IMR-90 (cell line): ENCODE measurements around the gene INMT. TPM values are rescaled to one million over a fixed set of nuclear protein-coding genes. Genes with fewer than 3 reads are reported as not detected.

Experiments
- ATAC-seq: fragments of 200-7000 bp; cut with Tn5 transposase; 2 replicates; pipeline ENCODE4 v1.9.1; 2020; ENCODE audit warnings: low read depth, mild to moderate bottlenecking, moderate library complexity
- BruUV-seq: library from RNA; stranded (reverse); fragments of 400-500 nt; replicated peaks from 2 replicates; lab custom pipeline; 2021; lab: Mats Ljungman, UMichigan
- CTCF ChIA-PET: fragments of 300-600 bp; formaldehyde crosslinking; extraction: SDS; loops from one replicate; lab custom pipeline; 2021; ENCODE audit warnings: antibody characterized with exemption; lab: Yijun Ruan, JAX
- POLR2A ChIA-PET: fragments of 300-600 bp; sonication (Branson Sonifier 250); formaldehyde crosslinking; loops from one replicate; lab custom pipeline; 2022; ENCODE audit warnings: antibody characterized with exemption; ENCODE audit not compliant: unreplicated experiment; lab: Charles Lee
- DNase-seq: peaks from one replicate; pipeline ENCODE4 v3.0.0; 2013
- H2AFZ ChIP-seq: replicated peaks from 2 replicates; pipeline ENCODE3; 2013; ENCODE audit warnings: low read length, mild to moderate bottlenecking; ENCODE audit not compliant: poor library complexity
- H2AK5ac ChIP-seq: 2 replicates; pipeline ENCODE4 v1.6.1; 2013; ENCODE audit warnings: low read depth, low read length, inconsistent platforms
- H2AK9ac ChIP-seq: replicated peaks from 2 replicates; pipeline ENCODE3; 2013; ENCODE audit warnings: mild to moderate bottlenecking, low read depth, low read length, moderate library complexity; ENCODE audit not compliant: poor library complexity
- H2BK120ac ChIP-seq: 2 replicates; pipeline ENCODE4 v1.6.1; 2013; ENCODE audit warnings: low read depth, low read length, inconsistent platforms
- H2BK15ac ChIP-seq: 3 replicates; pipeline ENCODE4 v1.6.1; 2013; ENCODE audit warnings: low read depth, low read length, inconsistent platforms
- H2BK20ac ChIP-seq: 2 replicates; pipeline ENCODE4 v1.6.1; 2013; ENCODE audit warnings: low read depth, mild to moderate bottlenecking, inconsistent platforms, low read length, moderate library complexity
- H2BK5ac ChIP-seq: 2 replicates; pipeline ENCODE4 v1.6.1; 2013; ENCODE audit warnings: mild to moderate bottlenecking, low read depth, low read length, inconsistent platforms; ENCODE audit not compliant: poor library complexity, severe bottlenecking
- H3K14ac ChIP-seq: replicated peaks from 2 replicates; pipeline ENCODE4 v1.6.1; 2013; ENCODE audit warnings: low read depth, low read length, inconsistent platforms
- H3K18ac ChIP-seq: 2 replicates; pipeline ENCODE4 v1.6.1; 2013; ENCODE audit warnings: low read depth, low read length, control low read depth
- H3K23ac ChIP-seq: 2 replicates; pipeline ENCODE4 v1.6.1; 2013; ENCODE audit warnings: low read depth, low read length, inconsistent platforms
- H3K27ac ChIP-seq: 2 replicates; pipeline ENCODE4 v1.5.1; 2013; ENCODE audit warnings: mild to moderate bottlenecking, control low read depth, low read length; ENCODE audit not compliant: insufficient read depth
- H3K27me3 ChIP-seq: 2 replicates; pipeline ENCODE4 v1.6.1; 2013; ENCODE audit warnings: low read length; ENCODE audit not compliant: control insufficient read depth, insufficient read depth
- H3K36me3 ChIP-seq: 2 replicates; pipeline ENCODE4 v1.6.1; 2013; ENCODE audit warnings: low read length, mixed read lengths; ENCODE audit not compliant: control insufficient read depth, insufficient read depth
- H3K4ac ChIP-seq: 2 replicates; pipeline ENCODE4 v1.6.1; 2013; ENCODE audit warnings: low read depth, low read length, inconsistent platforms
- H3K4me1 ChIP-seq: 2 replicates; pipeline ENCODE4 v1.6.1; 2013; ENCODE audit warnings: low read length, mixed read lengths; ENCODE audit not compliant: control insufficient read depth, insufficient read depth
- H3K4me2 ChIP-seq: 2 replicates; pipeline ENCODE4 v1.6.1; 2013; ENCODE audit warnings: low read depth, mild to moderate bottlenecking, control low read depth, low read length, moderate library complexity
- H3K4me3 ChIP-seq: 2 replicates; pipeline ENCODE4 v1.5.1; 2013; ENCODE audit warnings: low read depth, mild to moderate bottlenecking, control low read depth, low read length, moderate library complexity; ENCODE audit not compliant: insufficient read depth
- H3K56ac ChIP-seq: 2 replicates; pipeline ENCODE4 v1.6.1; 2013; ENCODE audit warnings: low read length, inconsistent platforms; ENCODE audit not compliant: insufficient read depth; ENCODE audit errors: extremely low read depth
- H3K79me1 ChIP-seq, 2 experiments: 2 replicates each; pipeline ENCODE4 v1.6.1; 2013; ENCODE audit warnings: low read length in 2 of 2, inconsistent platforms in 1 of 2, low read depth in 1 of 2
- H3K9ac ChIP-seq: 2 replicates; pipeline ENCODE4 v1.6.1; 2013; ENCODE audit warnings: low read depth, low read length, control low read depth
- H3K9me1 ChIP-seq: 2 replicates; pipeline ENCODE4 v1.6.1; 2013; ENCODE audit warnings: low read length, inconsistent platforms; ENCODE audit not compliant: insufficient read depth
- H3K9me3 ChIP-seq: 2 replicates; pipeline ENCODE4 v1.6.1; 2013; ENCODE audit warnings: low read length; ENCODE audit not compliant: control insufficient read depth, insufficient read depth
- H4K20me1 ChIP-seq: 2 replicates; pipeline ENCODE4 v1.6.1; 2013; ENCODE audit warnings: low read length, inconsistent platforms; ENCODE audit not compliant: insufficient read depth
- H4K5ac ChIP-seq: 2 replicates; pipeline ENCODE4 v1.6.1; 2013; ENCODE audit warnings: mild to moderate bottlenecking, low read depth, low read length, control low read depth
- H4K8ac ChIP-seq, 2 experiments: 2 replicates each; pipeline ENCODE4 v1.6.1; 2013; ENCODE audit warnings: low read depth in 2 of 2, low read length in 2 of 2, control low read depth in 1 of 2, inconsistent platforms in 1 of 2
- H4K91ac ChIP-seq: 2 replicates; pipeline ENCODE4 v1.6.1; 2013; ENCODE audit warnings: low read depth, low read length, inconsistent platforms; ENCODE audit not compliant: insufficient read depth
- BHLHE40 ChIP-seq: fragments of 150-350 bp; IDR thresholded peaks from 2 replicates; pipeline ENCODE4 v1.6.1; 2016; ENCODE audit warnings: mild to moderate bottlenecking, low read depth, low read length
- CTCF ChIP-seq: conservative IDR thresholded peaks from 2 replicates; pipeline ENCODE4 v1.5.1; 2012; ENCODE audit warnings: mild to moderate bottlenecking, low read depth, low read length, improper control_type of control experiment
- ELK1 ChIP-seq: fragments of 150-350 bp; IDR thresholded peaks from 2 replicates; pipeline ENCODE4 v1.6.1; 2016; ENCODE audit warnings: low read depth, mild to moderate bottlenecking, low read length, moderate library complexity, borderline replicate concordance
- MAFK ChIP-seq: IDR thresholded peaks from 2 replicates; pipeline ENCODE4 v1.6.1; 2012; ENCODE audit warnings: low read depth, low read length, improper control_type of control experiment
- RAD21 ChIP-seq: IDR thresholded peaks from 2 replicates; pipeline ENCODE4 v1.6.1; 2012; ENCODE audit warnings: low read length, improper control_type of control experiment
- RCOR1 ChIP-seq: IDR thresholded peaks from 2 replicates; pipeline ENCODE4 v1.6.1; 2012; ENCODE audit warnings: mild to moderate bottlenecking, low read length, improper control_type of control experiment; ENCODE audit not compliant: insufficient replicate concordance
- USF2 ChIP-seq: fragments of 150-350 bp; IDR thresholded peaks from 2 replicates; pipeline ENCODE4 v1.6.1; 2017; ENCODE audit warnings: mild to moderate bottlenecking, antibody characterized with exemption, low read length, low read depth
- WGBS, 2 experiments: methylation state at CpG; one replicate each; pipeline versions ENCODE4 v1.1.5 to v1.1.7; 2013; ENCODE audit warnings: missing lambda C conversion rate in 2 of 2; ENCODE audit not compliant: insufficient read length in 1 of 2; ENCODE audit errors: extremely low coverage in 2 of 2; 5-methylcytosine and 5-hydroxymethylcytosine counted together
- dilution Hi-C: fragments of 300-500 bp; cut with HindIII; formaldehyde crosslinking; loops from one replicate; pipeline ENCODE4 v1.14.3; 2018; ENCODE audit warnings: low sequenced_read_pairs; ENCODE audit not compliant: unreplicated experiment
- in situ Hi-C: fragments of 300-500 bp; cut with MboI; formaldehyde crosslinking; loops from 3 replicates; pipeline ENCODE4 v1.14.3; 2019; ENCODE audit warnings: low sequenced_read_pairs, inconsistent platforms, mixed read lengths
- intact Hi-C: fragments of 100-400 bp; cut with micrococcal nuclease; formaldehyde crosslinking; loops from 2 replicates; pipeline ENCODE4 v1.10.0; 2022
- polyA plus RNA-seq, 3 experiments: library from polyadenylated mRNA; depleted of rRNA; stranded (reverse); fragments of >200 nt; gene quantifications; 2 replicates each; pipeline ENCODE4 v1.2.3, GENCODE V29; 2012; ENCODE audit warnings: low replicate concordance in 1 of 3
- total RNA-seq: library from RNA; depleted of rRNA; stranded (reverse); fragments of >200 nt; gene quantifications from 2 replicates; pipeline ENCODE4 v1.2.3, GENCODE V29; 2012

Gene INMT
- total and polyA plus RNA-seq, 2 of the 4 experiments (the other 2 are of a cell fraction) = 0.39 to 2.2 TPM

GRCh38 chr7:30714129-30714528 lies 37.8 kb upstream of the INMT start:
- no peak overlapping the region for H3K23ac ChIP-seq
- no peaks in the 10 kb centered on the region for H4K20me1 ChIP-seq
- H2BK5ac ChIP-seq = no peak overlapping the region
- H2AK9ac ChIP-seq = no peak overlapping the region
- in situ Hi-C loops = no loop called here
- intact Hi-C loops = no loop called here
- dilution Hi-C loops = no loop called here
- DNase-seq (no peak), ATAC-seq (no peak)
- H2BK120ac ChIP-seq = no peak overlapping the region
- no peak overlapping the region for H2BK20ac ChIP-seq
- BruUV-seq = no TSS peak
- no peak overlapping the region for H2BK15ac ChIP-seq
- H3K4ac ChIP-seq = no peak overlapping the region
- H3K27me3 ChIP-seq = peaks cover 7% of the 10 kb centered on the region; the same call in 1 of the 2 replicates
- no peak overlapping the region for H3K4me3 ChIP-seq
- no peaks in the 10 kb centered on the region for H3K4me1 ChIP-seq
- no peak overlapping the region for H4K91ac ChIP-seq
- H4K8ac ChIP-seq = no peak overlapping the region
- no peaks in the 10 kb centered on the region for H3K36me3 ChIP-seq
- POLR2A ChIA-PET = no interaction called here
- H3K4me2 ChIP-seq = no peak overlapping the region
- CTCF ChIA-PET = no interaction called here
- no peaks in the 10 kb centered on the region for H3K9me1 ChIP-seq
- H4K5ac ChIP-seq = no peak overlapping the region
- H2AFZ ChIP-seq = no peak overlapping the region
- H3K18ac ChIP-seq = no peak overlapping the region
- peaks cover 3% of the 10 kb centered on the region; the same call in 1 of the 2 replicates for H3K9me3 ChIP-seq
- no peaks in the 10 kb centered on the region for H3K79me1 ChIP-seq
- no peak overlapping the region for H3K56ac ChIP-seq
- no CpG with 5 or more reads among the region's 1 CpG for WGBS, 2 experiments
- no peak overlapping the region for H3K9ac ChIP-seq
- H2AK5ac ChIP-seq = no peak overlapping the region
- no peak overlapping the region for H3K14ac ChIP-seq
- TF ChIP-seq MAFK (no peak), RCOR1 (no peak), ELK1 (no peak), CTCF (no peak), USF2 (no peak), BHLHE40 (no peak), RAD21 (no peak)
- no peak overlapping the region for H3K27ac ChIP-seq
